HG02970 (cell line): ENCODE results near the gene GIPC1.
"Not testable (repeated sequence)": the region's sequence is repeated elsewhere in the genome, so short reads cannot be mapped to it uniquely, and the experiment has no call there.

Source experiments
- ATAC-seq: cut with Tn5 transposase; IDR thresholded peaks from one replicate; pipeline ENCODE4 v1.9.1; 2021; ENCODE audit warnings: mild to moderate bottlenecking, moderate library complexity, moderate number of reproducible peaks; ENCODE audit not compliant: unreplicated experiment, low FRiP score

The GIPC1 gene

GRCh38 chr19:14519245-14519859 is 23.4 kb upstream of the GIPC1 start:
- ATAC-seq = no peak

- ATAC-seq = peak; percentile 68
These were observed 22.0 kb upstream of the GIPC1 start, which contains the start of gene DNAJB1 for GRCh38 chr19:14517840-14518505. TSS of gene DNAJB1 (minus strand) at chr19:14518397. CDS start at chr19:14518349, 48 bp downstream.

GRCh38 chr19:14517446-14517839 is 21.5 kb upstream of the GIPC1 start:
- ATAC-seq = no peak

GRCh38 chr19:14516746-14517438 is 21.0 kb upstream of the GIPC1 start:
- no peak for ATAC-seq

- no peak for ATAC-seq
These were observed 20.2 kb upstream of the GIPC1 start for GRCh38 chr19:14516048-14516534.

GRCh38 chr19:14515501-14516047 is 19.6 kb upstream of the GIPC1 start:
- ATAC-seq = no peak

DNA sequence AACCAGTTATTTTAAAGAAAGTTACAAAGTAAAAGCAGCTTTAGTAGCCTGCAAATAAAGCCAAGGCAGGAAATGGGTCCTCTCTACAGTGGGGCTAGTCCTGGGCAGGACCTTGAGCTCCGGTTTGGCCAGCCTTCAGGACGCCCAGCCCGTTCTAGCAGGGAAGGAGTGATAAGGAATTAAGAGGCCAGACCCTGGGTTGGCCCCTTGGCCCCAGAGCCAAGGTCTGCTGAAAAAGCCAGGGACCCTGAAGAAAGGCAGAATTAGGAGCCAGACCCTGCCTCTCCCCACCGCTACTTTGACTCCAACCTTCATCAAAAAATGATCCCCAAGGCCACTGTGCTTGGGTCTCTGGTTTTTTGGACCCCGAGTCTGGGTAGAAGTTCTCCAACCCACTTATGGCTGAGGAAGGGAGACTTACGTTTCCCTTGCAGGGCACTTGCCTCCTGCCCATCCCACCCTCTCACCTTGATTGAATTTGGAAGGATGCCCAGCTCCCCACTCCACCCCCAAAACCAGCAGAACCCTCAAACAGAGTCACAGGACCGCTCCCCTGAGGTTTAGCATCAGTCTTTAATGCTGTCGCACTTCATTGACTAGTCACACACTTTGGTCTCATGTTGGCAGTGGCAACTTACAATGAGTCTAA is 18.4 kb upstream of the GIPC1 start:
- no peak for ATAC-seq

GRCh38 chr19:14512406-14512961 is 16.6 kb upstream of the GIPC1 start:
- ATAC-seq = no peak

DNA sequence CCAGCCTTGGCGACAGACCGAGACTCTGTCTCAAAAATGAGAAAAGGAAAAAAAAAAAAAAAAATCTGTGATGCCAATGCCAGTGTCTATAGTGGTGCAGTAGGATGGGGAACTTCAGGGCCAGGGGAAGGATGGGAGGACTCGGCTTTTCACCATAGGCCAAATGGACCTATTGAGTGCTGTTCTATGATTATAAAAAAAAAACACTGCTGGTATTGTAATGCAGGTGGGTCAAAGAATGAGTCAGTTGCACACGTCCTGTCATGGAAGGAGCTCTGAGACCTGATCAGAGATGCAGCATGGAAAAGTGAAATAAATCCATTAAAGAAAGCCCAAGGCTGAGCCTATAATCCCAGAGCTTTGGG is 15.3 kb upstream of the GIPC1 start:
- no peak for ATAC-seq

GRCh38 chr19:14510311-14511228 is 14.6 kb upstream of the GIPC1 start:
- no peak for ATAC-seq

GRCh38 chr19:14507704-14508542 is 12.0 kb upstream of the GIPC1 start:
- no peak for ATAC-seq

- ATAC-seq = no peak
These were observed 9.7 kb upstream of the GIPC1 start for GRCh38 chr19:14505488-14506239.

DNA sequence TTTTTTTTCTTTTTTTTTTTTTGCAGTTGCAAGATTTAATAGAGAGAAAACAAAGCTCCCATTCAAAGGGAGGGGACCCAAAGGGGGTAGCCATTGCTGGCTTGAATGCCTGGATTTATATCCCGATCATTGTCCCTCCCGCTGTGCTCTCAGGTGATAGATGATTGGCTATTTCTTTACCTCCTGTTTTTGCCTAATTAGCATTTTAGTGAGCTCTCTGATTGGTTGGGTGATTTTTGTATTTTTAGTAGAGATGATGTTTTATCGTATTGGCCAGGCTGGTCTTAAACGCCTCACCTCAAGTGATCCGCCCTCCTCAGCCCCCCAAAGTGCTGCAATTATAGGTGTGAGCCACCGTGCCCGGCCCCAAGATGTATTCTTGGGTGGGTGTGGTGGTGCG is 8.6 kb upstream of the GIPC1 start:
- not testable (repeated sequence) for ATAC-seq

DNA sequence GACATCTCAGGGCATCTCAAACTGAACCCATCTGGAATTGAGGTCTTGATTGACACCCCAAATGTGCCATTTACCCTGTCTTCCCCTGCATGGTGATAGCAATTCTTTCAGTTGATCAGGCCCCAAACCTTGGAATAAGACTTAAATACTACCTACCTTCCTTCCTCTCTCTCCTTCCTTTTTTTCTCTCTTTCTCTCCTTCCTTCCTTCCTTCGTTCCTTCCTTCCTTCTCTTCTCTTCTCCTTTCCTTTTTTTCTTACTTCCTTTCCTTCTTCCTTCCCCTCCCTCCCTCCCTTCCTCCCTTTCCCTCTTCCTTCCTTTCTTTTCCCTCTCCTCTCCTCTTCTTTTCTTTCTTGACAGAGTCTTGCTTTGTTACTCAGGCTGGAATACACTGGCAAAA is 7.4 kb upstream of the GIPC1 start:
- ATAC-seq = no peak

DNA sequence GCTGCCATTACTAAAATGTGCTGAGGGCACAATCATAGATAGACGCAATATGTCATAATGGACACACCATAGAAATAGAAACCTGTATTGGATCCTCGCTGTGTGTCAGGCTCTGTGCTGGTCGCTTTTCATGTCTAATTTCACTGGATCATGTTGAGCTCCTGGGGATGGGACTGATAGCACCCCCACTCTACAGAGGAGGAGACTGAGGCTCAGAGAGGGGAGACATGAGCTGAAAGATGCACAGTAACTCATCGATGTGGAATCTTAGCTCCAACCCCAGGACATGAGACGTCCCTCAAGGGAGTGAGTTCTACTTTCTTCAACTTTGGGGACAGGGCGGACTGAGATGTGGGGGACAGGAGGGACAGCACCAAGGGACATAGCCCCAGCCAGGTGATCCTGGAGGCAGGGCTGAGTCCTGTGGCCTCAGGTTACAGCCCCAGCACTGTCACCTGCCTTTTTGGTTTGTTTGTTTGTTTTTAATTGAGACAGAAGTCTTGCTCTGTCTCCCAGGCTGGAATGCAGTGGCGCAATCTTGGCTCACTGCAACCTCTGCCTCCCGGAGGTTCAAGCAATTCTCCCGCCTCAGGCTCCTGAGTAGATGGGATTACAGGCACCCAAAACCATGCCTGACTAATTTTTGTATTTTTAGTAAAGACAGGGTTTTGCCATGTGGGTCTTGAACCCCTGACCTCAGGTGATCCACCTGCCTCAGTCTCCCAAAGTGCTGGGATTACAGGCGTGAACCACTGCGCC is 6.6 kb upstream of the GIPC1 start:
- ATAC-seq = no peak

- no peak for ATAC-seq
These were observed 1.4 kb upstream of the GIPC1 start for GRCh38 chr19:14497228-14497921.

DNA sequence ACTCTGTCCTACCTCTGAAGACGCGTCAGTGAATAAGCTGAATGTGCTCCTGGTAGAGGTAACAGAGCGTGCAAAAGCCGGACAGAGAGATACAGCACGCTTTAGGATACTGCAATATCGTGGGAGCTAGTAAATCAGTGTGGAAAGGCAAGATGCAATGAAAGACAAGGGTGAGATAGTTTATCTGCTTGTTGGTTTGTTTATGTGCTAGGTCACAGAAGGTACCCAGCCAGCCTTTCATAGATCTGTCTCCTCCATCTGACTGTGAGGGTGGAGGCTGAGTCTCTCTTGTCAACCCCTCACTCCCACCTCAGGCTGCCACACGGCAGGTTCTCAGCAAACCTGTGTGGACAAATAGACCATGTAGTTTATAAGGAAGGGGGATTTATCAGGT is 904 bp upstream of the GIPC1 start:
- ATAC-seq = no peak
